Right lobe of liver (tissue), 4 donors: Measurements from ENCODE around the gene WIPI1.

Experiments used
- CTCF ChIP-seq, 4 donors: fragments of 200-600 bp in 3 of 4; fragments of 450-650 bp in 1 of 4; IDR thresholded peaks; one replicate each; pipeline versions ENCODE4 v1.5.1 to v1.8.0; 2016 to 2022; ENCODE audit warnings: antibody characterized with exemption in 4 of 4, mild to moderate bottlenecking in 2 of 4
- POLR2A ChIP-seq: fragments of 450-650 bp; IDR thresholded peaks from one replicate; pipeline ENCODE4 v1.6.1; 2017; ENCODE audit warnings: antibody characterized with exemption, mild to moderate bottlenecking
- donor health status: DM: no; HTN: no; CAD: no.
- donor health status: DM: no; HTN: no; CAD: no.
- donor health status: DM: no; HTN: yes; CAD: no.

DNA sequence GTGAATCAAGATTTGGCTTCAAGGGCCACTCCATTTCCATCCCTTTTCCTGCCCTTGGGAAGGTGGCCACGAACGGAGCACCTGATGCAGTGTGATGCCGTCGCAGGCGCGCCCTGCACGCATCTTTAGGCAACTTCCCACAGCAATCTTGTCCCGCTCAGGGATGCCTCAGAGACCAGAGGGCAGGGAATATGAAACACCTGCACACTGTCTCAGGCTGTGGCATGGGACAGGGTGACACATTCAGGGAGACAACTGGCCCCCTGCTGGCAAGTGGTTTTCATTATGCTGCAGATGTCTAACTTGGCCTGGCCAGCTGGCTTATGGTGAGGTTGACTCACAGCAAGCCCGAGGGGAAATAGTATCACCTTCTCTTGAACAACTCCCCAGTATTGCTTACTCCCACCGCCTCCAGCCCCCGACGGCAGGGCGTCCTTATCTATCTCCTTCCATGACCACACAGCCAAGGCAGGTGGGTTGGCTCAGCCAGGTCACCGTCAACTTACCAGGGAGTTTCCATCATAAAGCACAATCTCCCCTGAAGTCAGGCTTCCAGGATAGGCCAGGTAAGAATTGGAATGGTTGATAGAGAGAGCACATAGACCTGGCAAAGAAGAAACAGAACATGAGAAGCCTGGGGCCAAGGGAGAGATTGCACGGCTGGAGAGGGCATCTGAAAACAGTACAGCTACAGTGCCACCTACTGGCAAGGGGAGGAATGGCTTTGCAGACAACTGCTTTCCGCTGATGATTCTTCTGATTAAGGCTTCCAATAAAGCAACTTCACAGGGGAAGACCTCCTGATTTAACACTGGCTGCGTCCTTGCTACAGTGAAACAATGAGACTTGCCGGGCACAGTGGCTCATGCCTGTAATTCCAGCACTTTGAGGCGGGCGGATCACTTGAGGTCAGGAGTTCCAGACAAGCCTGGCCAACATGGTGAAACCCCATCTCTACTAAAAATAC lies 21.1 kb downstream of the WIPI1 start:
- TF ChIP-seq CTCF (IDR thresholded peaks at IDR 0.05) (peak; percentile 90 to 95 (median 94)), POLR2A (no peak)
